Neural cell (in vitro differentiated cells): ENCODE measurements around the gene VPREB3. TPM values are rescaled to one million over a fixed set of nuclear protein-coding genes. Genes with fewer than 3 reads are reported as not detected.

ENCODE experiments used
- H2AFZ ChIP-seq: fragments of 200-600, 300-800 bp; sonication (generic), shearing (Covaris generic); 2 replicates; pipeline ENCODE4 v1.6.0; 2014; ENCODE audit warnings: low read depth, mild to moderate bottlenecking, antibody characterized with exemption, low read length, moderate library complexity
- H3F3A ChIP-seq: fragments of 200-600 bp; shearing (Covaris generic); 2 replicates; pipeline ENCODE4 v1.6.1; 2016; ENCODE audit warnings: mild to moderate bottlenecking, moderate library complexity, mixed read lengths, antibody characterized with exemption, low read length; ENCODE audit not compliant: insufficient read depth, poor library complexity, severe bottlenecking
- H3K27ac ChIP-seq: fragments of 200-600, 300-800 bp; sonication (generic), shearing (Covaris generic); 2 replicates; pipeline ENCODE4 v1.5.1; 2014; ENCODE audit warnings: mild to moderate bottlenecking, low read length, moderate library complexity
- H3K27me3 ChIP-seq: fragments of 300-800, 200-600 bp; sonication (generic), shearing (Covaris generic); 2 replicates; pipeline ENCODE4 v1.6.0; 2014; ENCODE audit warnings: mild to moderate bottlenecking, low read depth, low read length, moderate library complexity; ENCODE audit not compliant: insufficient read depth
- H3K36me3 ChIP-seq: fragments of 300-800, 200-600 bp; sonication (generic), shearing (Covaris generic); 2 replicates; pipeline ENCODE4 v1.5.1; 2014; ENCODE audit warnings: mild to moderate bottlenecking, antibody characterized with exemption, low read length, moderate library complexity; ENCODE audit not compliant: insufficient read depth
- H3K4me2 ChIP-seq: fragments of 300-800, 200-600 bp; sonication (generic), shearing (Covaris generic); 2 replicates; pipeline ENCODE4 v1.6.0; 2014; ENCODE audit warnings: mild to moderate bottlenecking, low read length
- H3K4me3 ChIP-seq: fragments of 300-800, 200-600 bp; sonication (generic), shearing (Covaris generic); 2 replicates; pipeline ENCODE4 v1.5.1; 2014; ENCODE audit warnings: mild to moderate bottlenecking, low read length, moderate library complexity
- H3K79me2 ChIP-seq: fragments of 200-600 bp; shearing (Covaris generic); replicated peaks from 2 replicates; pipeline ENCODE4 v1.6.0; 2014; ENCODE audit warnings: mild to moderate bottlenecking, low read length, moderate library complexity; ENCODE audit not compliant: insufficient read depth
- H3K9ac ChIP-seq: fragments of 300-800, 200-600 bp; sonication (generic), shearing (Covaris generic); 2 replicates; pipeline ENCODE4 v1.6.1; 2016; ENCODE audit warnings: mild to moderate bottlenecking, low read length, mixed read lengths
- H3K9me2 ChIP-seq: fragments of 200-600 bp; shearing (Covaris generic); 2 replicates; pipeline ENCODE4 v1.6.1; 2016; ENCODE audit warnings: mild to moderate bottlenecking, low read length, mixed read lengths; ENCODE audit not compliant: insufficient read depth
- H3K9me3 ChIP-seq: fragments of 200-600, 300-800 bp; sonication (generic), shearing (Covaris generic); 2 replicates; pipeline ENCODE4 v1.6.1; 2016; ENCODE audit warnings: mild to moderate bottlenecking, mixed run types, low read length, moderate library complexity, mixed read lengths
- H4K20me1 ChIP-seq: fragments of 200-600 bp; shearing (Covaris generic); 2 replicates; pipeline ENCODE4 v1.6.1; 2016; ENCODE audit warnings: mild to moderate bottlenecking, mixed run types; ENCODE audit not compliant: insufficient read depth
- CTCF ChIP-seq: fragments of 450-650 bp; IDR thresholded peaks from 2 replicates; pipeline ENCODE4 v1.5.1; 2014; ENCODE audit warnings: antibody characterized with exemption, mild to moderate bottlenecking, moderate library complexity; ENCODE audit not compliant: poor library complexity, severe bottlenecking
- EP300 ChIP-seq: fragments of 450-650 bp; conservative IDR thresholded peaks from 2 replicates; pipeline ENCODE4 v1.6.1; 2014; ENCODE audit warnings: antibody characterized with exemption, mild to moderate bottlenecking, moderate library complexity; ENCODE audit not compliant: poor library complexity, severe bottlenecking
- EZH2 ChIP-seq: fragments of 200-600, 300-800 bp; shearing (Covaris generic), sonication (generic); IDR thresholded peaks from 2 replicates; pipeline ENCODE4 v1.6.1; 2014; ENCODE audit warnings: antibody characterized with exemption, low read length, borderline replicate concordance, mild to moderate bottlenecking; ENCODE audit not compliant: insufficient read depth, poor library complexity, severe bottlenecking
- MXI1 ChIP-seq: fragments of 450-650 bp; conservative IDR thresholded peaks from 2 replicates; pipeline ENCODE4 v1.6.1; 2014; ENCODE audit warnings: antibody characterized with exemption, mild to moderate bottlenecking; ENCODE audit not compliant: poor library complexity, severe bottlenecking
- POLR2AphosphoS5 ChIP-seq: IDR thresholded peaks from 2 replicates; pipeline ENCODE4 v1.6.1; 2012
- RAD21 ChIP-seq: fragments of 450-650 bp; conservative IDR thresholded peaks from 2 replicates; pipeline ENCODE4 v1.6.1; 2014; ENCODE audit warnings: antibody characterized with exemption, mild to moderate bottlenecking, moderate library complexity
- SMC3 ChIP-seq: fragments of 450-650 bp; conservative IDR thresholded peaks from 2 replicates; pipeline ENCODE4 v1.6.1; 2014; ENCODE audit warnings: antibody characterized with exemption, mild to moderate bottlenecking, moderate library complexity; ENCODE audit not compliant: poor library complexity
- TAF1 ChIP-seq: IDR thresholded peaks from 2 replicates; pipeline ENCODE4 v1.6.1; 2012; ENCODE audit warnings: low read depth
- polyA plus RNA-seq: library from polyadenylated mRNA; depleted of rRNA; stranded (reverse); fragments of >200 nt; gene quantifications from 2 replicates; pipeline ENCODE4 v1.2.3, GENCODE V29; 2014
- TF ChIP-seq, protein P1 (sequence below): IDR thresholded peaks from 2 replicates; pipeline ENCODE4 v1.6.1; 2012; ENCODE audit warnings: borderline replicate concordance

The VPREB3 gene
- polyA plus RNA-seq, 1 donor from 2014 or later: not detected

GRCh38 chr22:23754980-23755636 is 883 bp upstream of the VPREB3 start:
- no peaks in the 10 kb centered on the region for H3K36me3 ChIP-seq
- no peak overlapping the region for H3K4me3 ChIP-seq
- no peak overlapping the region for H2AFZ ChIP-seq
- no peak overlapping the region for H3K4me2 ChIP-seq
- H3K27ac ChIP-seq: no peak overlapping the region
- H3K27me3 ChIP-seq: no peaks in the 10 kb centered on the region
- H4K20me1 ChIP-seq: no peaks in the 10 kb centered on the region
- no peak for TF ChIP-seq EP300
- TF ChIP-seq POLR2AphosphoS5: no peak
- TF ChIP-seq EZH2: no peak
- TF ChIP-seq, protein P1, sequence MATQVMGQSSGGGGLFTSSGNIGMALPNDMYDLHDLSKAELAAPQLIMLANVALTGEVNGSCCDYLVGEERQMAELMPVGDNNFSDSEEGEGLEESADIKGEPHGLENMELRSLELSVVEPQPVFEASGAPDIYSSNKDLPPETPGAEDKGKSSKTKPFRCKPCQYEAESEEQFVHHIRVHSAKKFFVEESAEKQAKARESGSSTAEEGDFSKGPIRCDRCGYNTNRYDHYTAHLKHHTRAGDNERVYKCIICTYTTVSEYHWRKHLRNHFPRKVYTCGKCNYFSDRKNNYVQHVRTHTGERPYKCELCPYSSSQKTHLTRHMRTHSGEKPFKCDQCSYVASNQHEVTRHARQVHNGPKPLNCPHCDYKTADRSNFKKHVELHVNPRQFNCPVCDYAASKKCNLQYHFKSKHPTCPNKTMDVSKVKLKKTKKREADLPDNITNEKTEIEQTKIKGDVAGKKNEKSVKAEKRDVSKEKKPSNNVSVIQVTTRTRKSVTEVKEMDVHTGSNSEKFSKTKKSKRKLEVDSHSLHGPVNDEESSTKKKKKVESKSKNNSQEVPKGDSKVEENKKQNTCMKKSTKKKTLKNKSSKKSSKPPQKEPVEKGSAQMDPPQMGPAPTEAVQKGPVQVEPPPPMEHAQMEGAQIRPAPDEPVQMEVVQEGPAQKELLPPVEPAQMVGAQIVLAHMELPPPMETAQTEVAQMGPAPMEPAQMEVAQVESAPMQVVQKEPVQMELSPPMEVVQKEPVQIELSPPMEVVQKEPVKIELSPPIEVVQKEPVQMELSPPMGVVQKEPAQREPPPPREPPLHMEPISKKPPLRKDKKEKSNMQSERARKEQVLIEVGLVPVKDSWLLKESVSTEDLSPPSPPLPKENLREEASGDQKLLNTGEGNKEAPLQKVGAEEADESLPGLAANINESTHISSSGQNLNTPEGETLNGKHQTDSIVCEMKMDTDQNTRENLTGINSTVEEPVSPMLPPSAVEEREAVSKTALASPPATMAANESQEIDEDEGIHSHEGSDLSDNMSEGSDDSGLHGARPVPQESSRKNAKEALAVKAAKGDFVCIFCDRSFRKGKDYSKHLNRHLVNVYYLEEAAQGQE: no peak
- TF ChIP-seq RAD21: no peak
- TF ChIP-seq TAF1: no peak
- TF ChIP-seq MXI1: no peak
- no peak for TF ChIP-seq SMC3
- no peak for TF ChIP-seq CTCF
- H3K9me2 ChIP-seq: no peaks in the 10 kb centered on the region
- H3K9me3 ChIP-seq: no peaks in the 10 kb centered on the region
- H3K79me2 ChIP-seq: peaks cover 5% of the 10 kb centered on the region
- H3F3A ChIP-seq: no peaks in the 10 kb centered on the region
- H3K9ac ChIP-seq: no peak overlapping the region

DNA sequence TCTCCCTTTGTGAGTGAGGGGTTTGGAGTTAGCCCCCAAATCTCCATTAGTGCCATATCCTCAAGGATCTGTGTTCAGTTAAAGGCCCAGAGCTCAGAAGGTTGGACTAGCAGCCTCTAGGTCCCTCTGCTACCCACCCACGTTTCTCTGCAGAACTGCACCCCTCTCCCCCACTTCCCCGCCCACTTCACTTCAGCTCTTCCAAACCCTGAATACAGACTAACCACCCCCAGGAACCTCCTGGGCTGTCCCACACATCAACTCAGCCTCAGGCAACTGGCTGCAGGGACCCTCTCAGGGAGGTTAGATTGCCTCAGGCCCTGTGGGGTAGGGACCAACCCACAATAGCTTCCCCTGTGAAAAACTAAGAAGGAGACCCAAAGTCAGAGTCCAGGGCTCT is 840 bp downstream of the VPREB3 start:
- Histone ChIP-seq H3K9ac (no peak overlapping the region), H3K27ac (no peak overlapping the region), H2AFZ (no peak overlapping the region), H3K79me2 (peaks cover 6% of the 10 kb centered on the region), H3K4me3 (no peak overlapping the region), H3F3A (no peaks in the 10 kb centered on the region), H3K4me2 (no peak overlapping the region), H3K36me3 (no peaks in the 10 kb centered on the region), H3K9me3 (no peaks in the 10 kb centered on the region), H3K9me2 (no peaks in the 10 kb centered on the region), H3K27me3 (no peaks in the 10 kb centered on the region), H4K20me1 (no peaks in the 10 kb centered on the region)
- TF ChIP-seq EP300 (no peak), EZH2 (no peak)

- Histone ChIP-seq H3F3A (no peaks in the 10 kb centered on the region), H3K27ac (no peak overlapping the region), H3K27me3 (no peaks in the 10 kb centered on the region), H3K9ac (no peak overlapping the region), H3K79me2 (peaks cover 6% of the 10 kb centered on the region), H3K36me3 (no peaks in the 10 kb centered on the region), H4K20me1 (no peaks in the 10 kb centered on the region), H3K4me2 (no peak overlapping the region), H3K9me2 (no peaks in the 10 kb centered on the region), H3K9me3 (no peaks in the 10 kb centered on the region), H2AFZ (no peak overlapping the region), H3K4me3 (no peak overlapping the region)
- TF ChIP-seq MXI1: no peak
- TF ChIP-seq, protein P1: no peak
- TF ChIP-seq RAD21: no peak
- TF ChIP-seq CTCF: no peak
- no peak for TF ChIP-seq POLR2AphosphoS5
- TF ChIP-seq EP300: no peak
- no peak for TF ChIP-seq SMC3
Observed at GRCh38 chr22:23752750-23753149, 1.5 kb downstream of the VPREB3 start.
